Measurements from ENCODE around the gene KRT83.
A peak's percentile ranks its signal among the peaks of the same experiment; 100 is the strongest.
"Not testable (repeated sequence)": the region's sequence is repeated elsewhere in the genome, so short reads cannot be mapped to it uniquely, and the experiment has no call there.

KRT83 gene

GRCh38 chr12:52353766-52354165 lies 32.6 kb upstream of the KRT83 start:
- no peak for DNase-seq (ENCODE audit: low read depth)

DNA sequence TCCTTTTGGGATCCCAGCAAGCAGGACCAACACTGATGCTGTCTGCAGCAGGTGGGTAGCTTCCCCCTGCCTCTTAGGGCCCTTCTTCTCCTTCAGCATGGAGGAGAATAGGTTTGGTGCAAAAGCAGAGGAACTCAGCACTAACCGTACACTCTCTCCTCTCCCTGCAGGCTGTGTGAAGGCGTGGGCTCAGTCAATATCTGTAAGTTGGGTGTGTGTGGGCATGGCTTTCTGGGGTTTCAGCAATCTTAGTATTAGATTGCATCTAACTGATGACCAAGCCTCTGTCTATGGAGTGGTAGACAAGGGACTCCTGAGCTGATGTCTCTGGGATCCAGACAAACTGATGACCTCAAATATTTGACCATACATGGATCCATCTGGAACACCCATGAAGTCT lies 31.8 kb upstream of the KRT83 start:
- no peak for DNase-seq (ENCODE audit: low read depth)

GRCh38 chr12:52351196-52352059 lies 30.2 kb upstream of the KRT83 start:
- peak; percentile 15 for DNase-seq (ENCODE audit: low read depth)

- DNase-seq (ENCODE audit: low read depth), result no peak
These were observed 29.6 kb upstream of the KRT83 start for GRCh38 chr12:52350786-52351185.

- DNase-seq (ENCODE audit: low read depth), result no peak
These were observed 28.9 kb upstream of the KRT83 start for GRCh38 chr12:52350021-52350620.

DNA sequence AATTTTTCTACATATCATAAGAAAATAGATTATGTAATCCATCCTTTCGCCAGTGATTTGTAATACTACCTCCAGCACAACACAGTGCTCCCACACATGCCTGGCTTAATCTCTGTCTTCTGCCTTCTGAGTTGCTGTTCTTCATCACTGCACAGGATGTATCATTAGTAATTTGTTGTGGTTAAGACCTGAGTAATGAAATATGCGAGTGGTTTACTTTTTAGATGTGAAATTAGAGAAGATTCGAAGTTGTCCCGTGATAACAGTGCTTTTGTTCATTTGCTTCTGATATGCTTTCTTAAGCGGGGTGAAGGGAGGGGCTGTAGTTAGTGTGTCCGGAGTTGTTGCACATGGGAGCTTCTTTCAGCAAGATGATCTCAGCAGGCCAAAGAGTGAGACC lies 28.0 kb upstream of the KRT83 start:
- DNase-seq (ENCODE audit: low read depth), result no peak

GRCh38 chr12:52347551-52348510 lies 26.6 kb upstream of the KRT83 start:
- no peak for DNase-seq (ENCODE audit: low read depth)

GRCh38 chr12:52347016-52347415 lies 25.8 kb upstream of the KRT83 start:
- no peak for DNase-seq (ENCODE audit: low read depth)

DNA sequence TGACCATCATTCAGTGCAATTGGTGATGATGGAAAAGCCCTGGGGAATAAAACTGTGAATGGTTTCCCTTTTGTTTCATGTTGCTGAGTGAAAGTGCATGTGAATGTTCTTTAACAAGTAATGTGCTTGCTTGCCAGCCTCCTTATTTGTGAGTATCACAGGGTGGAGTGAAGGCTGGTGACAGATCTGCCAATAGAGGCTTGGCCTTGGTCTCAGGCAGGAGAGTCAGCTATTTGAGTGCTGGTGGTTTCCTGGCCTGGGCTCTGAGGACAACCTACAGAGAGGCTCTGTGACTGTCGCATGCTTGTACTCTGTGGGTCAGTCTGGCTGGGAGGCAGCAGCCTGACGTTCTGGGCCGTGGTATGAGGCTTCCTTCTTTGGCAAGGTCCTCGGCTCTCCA lies 25.4 kb upstream of the KRT83 start:
- DNase-seq (ENCODE audit: low read depth), result no peak

DNA sequence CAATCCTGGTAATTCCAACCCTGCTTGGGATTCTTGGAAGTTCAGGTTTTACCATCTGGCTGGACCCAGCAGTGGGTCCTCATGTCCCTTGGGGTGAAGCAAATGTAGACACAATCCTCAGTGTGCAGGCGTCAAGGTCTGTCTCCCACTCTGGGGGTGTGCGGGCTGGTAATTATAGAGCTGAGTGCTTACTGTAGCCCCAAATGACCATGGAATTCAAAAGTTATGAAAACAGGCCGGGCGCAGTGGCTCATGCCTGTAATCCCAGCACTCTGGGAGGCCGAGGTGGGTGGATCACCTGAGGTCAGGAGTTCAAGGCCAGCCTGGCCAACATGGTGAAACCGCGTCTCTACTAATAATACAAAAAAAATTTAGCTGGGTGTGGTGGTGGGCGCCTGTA lies 23.8 kb upstream of the KRT83 start:
- not testable (repeated sequence) for DNase-seq (ENCODE audit: low read depth)

DNA sequence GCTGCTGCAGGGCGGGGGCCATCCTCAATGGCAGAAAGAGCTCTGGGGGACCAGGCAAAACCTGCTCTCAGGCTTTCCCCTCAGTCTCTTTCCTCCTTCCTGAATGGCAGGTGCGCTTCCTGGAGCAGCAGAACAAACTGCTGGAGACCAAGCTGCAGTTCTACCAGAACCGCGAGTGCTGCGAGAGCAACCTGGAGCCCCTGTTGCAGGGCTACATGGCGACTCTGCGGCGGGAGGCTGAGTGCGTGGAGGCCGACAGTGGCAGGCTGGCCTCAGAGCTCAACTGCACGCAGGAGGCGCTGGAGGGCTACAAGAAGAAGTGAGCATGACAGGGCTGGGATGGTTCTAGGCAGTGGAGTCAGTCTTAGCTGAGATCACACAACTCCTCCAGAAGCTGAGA lies 22.9 kb upstream of the KRT83 start:
- DNase-seq (ENCODE audit: low read depth), result no peak

DNA sequence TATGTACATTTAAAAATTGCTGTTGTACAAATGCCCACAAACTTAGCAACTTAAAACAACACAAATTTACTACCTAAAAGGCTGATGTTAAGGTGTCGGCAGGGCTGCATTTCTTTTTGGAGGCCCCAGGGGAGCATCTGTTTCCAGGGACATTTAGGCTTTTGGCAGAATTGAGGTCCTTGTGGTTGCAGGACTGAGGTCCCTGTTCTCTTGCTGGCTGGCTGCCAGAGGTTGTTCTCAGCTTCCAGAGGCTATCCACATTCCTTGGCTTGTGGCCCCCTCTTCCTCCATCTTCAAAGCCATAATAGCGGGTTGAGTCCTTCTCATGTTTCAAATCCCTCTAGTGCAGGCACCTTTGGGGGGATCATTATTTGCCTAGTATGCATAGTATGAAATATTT lies 22.4 kb upstream of the KRT83 start:
- no peak for DNase-seq (ENCODE audit: low read depth)

- no peak for DNase-seq (ENCODE audit: low read depth)
These were observed 21.7 kb upstream of the KRT83 start for GRCh38 chr12:52342781-52343490.

GRCh38 chr12:52341066-52341580 lies 19.9 kb upstream of the KRT83 start:
- DNase-seq (ENCODE audit: low read depth), result no peak

- no peak for DNase-seq (ENCODE audit: low read depth)
These were observed 17.2 kb upstream of the KRT83 start for GRCh38 chr12:52338241-52338960.

DNA sequence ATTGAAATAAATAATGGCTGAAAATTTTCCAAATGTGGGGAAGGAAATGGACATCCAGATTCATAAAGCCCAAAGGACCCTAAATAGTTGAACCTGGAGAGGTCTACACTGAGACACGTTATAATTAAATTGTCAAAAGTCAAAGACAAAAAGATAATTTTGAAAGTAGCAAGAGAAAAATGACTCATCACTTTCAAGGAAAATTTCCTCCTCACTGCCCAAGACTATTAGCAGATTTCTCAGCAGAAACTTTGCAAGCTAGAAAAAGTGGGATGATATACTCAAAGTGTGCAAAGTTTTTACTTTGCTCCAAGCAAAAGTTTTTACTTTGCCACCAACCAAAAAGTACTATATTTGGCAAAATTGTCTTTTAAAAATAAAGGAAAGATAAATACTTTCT lies 15.9 kb upstream of the KRT83 start:
- DNase-seq (ENCODE audit: low read depth), result no peak

- no peak for DNase-seq (ENCODE audit: low read depth)
These were observed 15.4 kb upstream of the KRT83 start for GRCh38 chr12:52336641-52337040.

- DNase-seq (ENCODE audit: low read depth), result no peak
These were observed 14.5 kb upstream of the KRT83 start for GRCh38 chr12:52335598-52336262.

- no peak for DNase-seq (ENCODE audit: low read depth)
These were observed 13.0 kb upstream of the KRT83 start for GRCh38 chr12:52334185-52334584.

- DNase-seq (ENCODE audit: low read depth), result no peak
These were observed 12.1 kb upstream of the KRT83 start for GRCh38 chr12:52333321-52333720.

All from stimulated activated CD8-positive, alpha-beta memory T cell treated with anti-CD3 and anti-CD28 coated beads, Interleukin-15, amount 100 ng/mL, for 1 hour (primary cell).